ENCODE data around the gene LCOR. TPM values are rescaled to one million over a fixed set of nuclear protein-coding genes. Genes with fewer than 3 reads are reported as not detected.

The LCOR gene
- total RNA-seq = 8.4 and 13.0 TPM in 2 replicates

DNA sequence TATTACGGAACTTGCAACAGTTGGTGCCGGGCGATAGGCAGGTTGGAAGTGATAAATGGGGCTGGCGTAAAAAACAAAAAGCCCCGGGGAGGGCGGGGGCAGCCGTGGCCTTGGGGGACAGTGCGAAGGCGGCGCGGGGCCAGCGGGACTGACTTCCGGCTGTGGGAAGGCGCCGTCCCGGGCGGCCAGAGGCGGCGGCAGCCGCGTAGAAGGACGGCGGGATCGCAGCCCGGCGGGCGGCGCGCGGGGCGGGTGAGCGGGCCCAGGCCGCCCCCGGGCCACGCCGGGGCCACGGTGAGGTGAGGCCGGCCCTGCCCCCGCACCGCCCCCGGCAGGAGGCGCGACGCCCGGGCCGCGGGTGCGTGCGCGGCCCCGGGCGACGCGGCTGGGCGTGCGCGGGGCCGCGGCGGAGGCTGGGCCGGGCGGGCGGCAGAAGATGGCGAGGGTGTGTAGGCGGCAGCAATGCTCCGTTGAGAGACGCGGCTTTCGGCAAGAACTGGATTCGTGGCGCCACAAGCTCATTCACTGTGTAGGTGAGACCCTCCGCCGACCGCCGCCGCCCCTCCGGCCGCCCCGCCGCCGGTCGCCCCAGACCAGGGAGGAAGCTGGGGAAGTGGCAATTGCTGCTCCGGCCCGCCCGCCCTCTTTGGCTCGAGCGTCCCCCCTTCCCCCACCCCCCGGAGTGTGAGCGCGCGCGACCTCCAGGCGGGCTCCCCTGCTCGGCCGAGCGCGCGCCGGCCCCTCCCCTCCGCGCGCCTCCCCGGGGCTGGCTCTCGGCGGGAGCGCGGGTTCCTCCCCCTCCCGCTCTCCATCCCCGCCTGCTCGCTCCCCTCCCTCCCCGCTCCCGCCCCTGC lies at the start of gene LCOR:
LCOR (plus strand) TSS at position 432 of the 854 bp plus-strand sequence. CDS start 116,760 bp downstream, outside the sequence.

Other genes starting within 250 kb of the LCOR start
- gene TM9SF3, start 245.3 kb upstream of the LCOR start, total RNA-seq = 99.7 and 137 TPM in 2 replicates
- gene PIK3AP1, start 111.8 kb upstream of the LCOR start, total RNA-seq = 0.14 and 0.74 TPM in 2 replicates

All from smooth muscle cell of bladder (primary cell).